Cardiac muscle cell (in vitro differentiated cells and primary cell): ENCODE data around the gene MAJIN. TPM values are rescaled to one million over a fixed set of nuclear protein-coding genes. Genes with fewer than 3 reads are reported as not detected.

Source experiments
- DNase-seq, 2 donors: peaks; one replicate each; pipeline versions ENCODE4 v3.0.0 to v3.0.0-alpha.2; 2010 to 2017; ENCODE audit warnings: low read depth in 1 of 2, low spot score in 1 of 2
- H3K27ac ChIP-seq: fragments of 200-600 bp; sonication (generic); 2 replicates; pipeline ENCODE4 v1.5.1; 2016
- H3K27me3 ChIP-seq: fragments of 200-600 bp; sonication (generic); 2 replicates; pipeline ENCODE4 v1.6.0; 2016; ENCODE audit warnings: control low read depth
- H3K36me3 ChIP-seq: fragments of 200-600 bp; sonication (generic); 2 replicates; pipeline ENCODE4 v1.5.1; 2016; ENCODE audit warnings: control low read depth
- H3K4me1 ChIP-seq: fragments of 200-600 bp; sonication (generic); 2 replicates; pipeline ENCODE4 v1.8.1; 2017; ENCODE audit warnings: low read depth, mild to moderate bottlenecking, mixed run types
- H3K4me3 ChIP-seq: fragments of 200-600 bp; sonication (generic); 2 replicates; pipeline ENCODE4 v1.5.1; 2016; ENCODE audit warnings: mild to moderate bottlenecking
- H3K9me3 ChIP-seq: fragments of 200-600 bp; sonication (generic); 2 replicates; pipeline ENCODE4 v1.5.1; 2017; ENCODE audit warnings: low read depth, mild to moderate bottlenecking, control low read depth
- polyA plus RNA-seq: library from polyadenylated mRNA; unstranded; fragments of >200 nt; fragmentation: Nextera tagmentation; extraction: Ambion mirVana; gene quantifications from 2 replicates; pipeline ENCODE4 v1.2.1, GENCODE V29; 2016
- total RNA-seq: library from RNA; depleted of rRNA; stranded (reverse); fragments of >200 nt; gene quantifications from 2 replicates; pipeline ENCODE4 v1.2.3, GENCODE V29; 2016
- TF ChIP-seq, protein P1 (sequence below): IDR thresholded peaks from 2 replicates; pipeline ENCODE4 v1.5.1; 2012; ENCODE audit warnings: low read depth, mild to moderate bottlenecking, low read length

The MAJIN gene
- total and polyA plus RNA-seq, 2 experiments from 2014 or later: 0.06 TPM; not detected in 1

GRCh38 chr11:64910451-64911093 lies 61.3 kb downstream of the MAJIN start:
- Histone ChIP-seq H3K27me3 (no peaks in the 10 kb centered on the region), H3K36me3 (peaks cover 44% of the 10 kb centered on the region), H3K4me3 (no peak overlapping the region), H3K27ac (no peak overlapping the region), H3K4me1 (peaks cover 6% of the 10 kb centered on the region), H3K9me3 (no peaks in the 10 kb centered on the region)
- TF ChIP-seq, protein P1, sequence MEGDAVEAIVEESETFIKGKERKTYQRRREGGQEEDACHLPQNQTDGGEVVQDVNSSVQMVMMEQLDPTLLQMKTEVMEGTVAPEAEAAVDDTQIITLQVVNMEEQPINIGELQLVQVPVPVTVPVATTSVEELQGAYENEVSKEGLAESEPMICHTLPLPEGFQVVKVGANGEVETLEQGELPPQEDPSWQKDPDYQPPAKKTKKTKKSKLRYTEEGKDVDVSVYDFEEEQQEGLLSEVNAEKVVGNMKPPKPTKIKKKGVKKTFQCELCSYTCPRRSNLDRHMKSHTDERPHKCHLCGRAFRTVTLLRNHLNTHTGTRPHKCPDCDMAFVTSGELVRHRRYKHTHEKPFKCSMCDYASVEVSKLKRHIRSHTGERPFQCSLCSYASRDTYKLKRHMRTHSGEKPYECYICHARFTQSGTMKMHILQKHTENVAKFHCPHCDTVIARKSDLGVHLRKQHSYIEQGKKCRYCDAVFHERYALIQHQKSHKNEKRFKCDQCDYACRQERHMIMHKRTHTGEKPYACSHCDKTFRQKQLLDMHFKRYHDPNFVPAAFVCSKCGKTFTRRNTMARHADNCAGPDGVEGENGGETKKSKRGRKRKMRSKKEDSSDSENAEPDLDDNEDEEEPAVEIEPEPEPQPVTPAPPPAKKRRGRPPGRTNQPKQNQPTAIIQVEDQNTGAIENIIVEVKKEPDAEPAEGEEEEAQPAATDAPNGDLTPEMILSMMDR: no peak
- DNase-seq: no peak

DNA sequence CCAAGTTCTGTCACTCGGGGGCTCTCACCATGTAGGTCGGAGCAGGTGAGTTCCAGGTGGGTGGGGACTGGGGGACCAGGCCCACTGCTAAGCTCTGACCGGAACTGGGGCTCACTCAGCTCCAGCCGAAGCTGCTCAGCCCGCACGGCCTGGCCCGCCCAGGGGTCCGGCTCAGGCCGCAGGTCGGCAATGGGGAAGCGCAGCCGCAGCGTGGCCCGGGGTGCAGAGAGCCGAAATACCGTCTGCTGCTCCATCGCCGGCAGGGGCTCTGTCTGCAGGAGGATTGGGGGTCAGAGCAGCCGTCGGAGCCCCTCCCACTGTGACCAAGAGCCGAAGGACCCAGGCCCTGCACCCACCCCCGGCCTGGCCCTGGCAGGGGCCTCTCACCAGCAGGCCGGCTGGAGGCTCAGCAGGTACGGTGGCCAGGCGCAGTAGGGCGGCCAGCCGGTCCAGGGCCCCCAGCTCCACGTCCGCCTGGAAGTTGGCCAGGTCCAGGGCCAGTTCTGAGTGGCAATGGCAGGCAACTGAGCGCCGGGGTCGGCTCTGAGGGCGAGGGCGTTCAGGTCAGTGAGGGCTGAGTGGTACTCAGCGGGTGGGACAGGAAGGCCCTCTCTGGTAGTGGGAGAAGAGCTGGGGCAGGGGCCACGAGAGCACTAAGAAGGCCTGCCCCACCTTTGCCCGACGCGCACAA lies 62.1 kb downstream of the MAJIN start:
- TF ChIP-seq, protein P1: no peak
- Histone ChIP-seq H3K27me3 (no peaks in the 10 kb centered on the region), H3K36me3 (peaks cover 49% of the 10 kb centered on the region)

DNA sequence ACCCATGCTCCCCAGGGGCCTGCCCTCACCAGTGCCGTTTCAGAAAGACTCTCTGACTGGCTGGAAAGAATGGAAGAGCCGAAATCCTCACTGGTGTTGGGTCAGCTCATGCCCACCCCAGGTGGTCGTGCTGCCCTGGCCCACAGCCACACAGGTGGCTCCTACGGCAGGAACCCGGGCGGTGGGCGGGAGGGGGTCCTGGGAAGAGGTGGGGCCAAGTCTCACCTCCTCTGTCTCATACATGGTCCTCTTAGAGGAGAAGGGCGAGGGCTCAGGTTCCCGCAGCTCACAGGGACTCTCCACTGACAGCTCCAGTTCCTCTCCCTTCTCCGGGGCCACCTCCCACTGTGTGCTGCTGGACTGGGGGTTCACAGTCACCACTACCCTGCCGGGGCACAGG lies 63.1 kb downstream of the MAJIN start:
- Histone ChIP-seq H3K4me1 (no peaks in the 10 kb centered on the region), H3K27ac (no peak overlapping the region), H3K27me3 (no peaks in the 10 kb centered on the region), H3K9me3 (no peaks in the 10 kb centered on the region), H3K4me3 (no peak overlapping the region), H3K36me3 (peaks cover 49% of the 10 kb centered on the region)
- TF ChIP-seq, protein P1: no peak
- no peak for DNase-seq

More for the DNA sequence above, 62.1 kb downstream of the MAJIN start:
- Histone ChIP-seq H3K4me1 (no peaks in the 10 kb centered on the region), H3K9me3 (no peaks in the 10 kb centered on the region), H3K4me3 (no peak overlapping the region), H3K27ac (no peak overlapping the region)
- DNase-seq: no peak

DNA sequence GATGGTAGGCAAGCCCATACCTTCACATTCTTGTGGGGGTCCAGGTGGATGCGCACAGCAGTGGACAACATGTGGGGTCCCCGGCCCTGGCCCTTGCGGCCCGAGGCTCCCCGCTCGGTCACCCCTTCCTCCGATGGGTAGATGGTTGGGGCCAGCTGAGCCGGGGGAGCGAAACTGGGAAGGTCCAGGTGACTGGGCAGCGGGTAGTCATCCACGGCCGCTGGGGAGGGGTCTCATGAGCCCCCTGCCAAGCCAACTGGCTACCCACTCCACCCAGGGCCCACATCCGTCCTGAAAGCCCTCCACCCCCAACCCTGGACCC lies 65.6 kb downstream of the MAJIN start:
- Histone ChIP-seq H3K4me1 (no peaks in the 10 kb centered on the region), H3K4me3 (no peak overlapping the region), H3K27ac (no peak overlapping the region), H3K36me3 (peaks cover 54% of the 10 kb centered on the region), H3K27me3 (no peaks in the 10 kb centered on the region), H3K9me3 (no peaks in the 10 kb centered on the region)
- DNase-seq: no peak
- TF ChIP-seq, protein P1: no peak

DNA sequence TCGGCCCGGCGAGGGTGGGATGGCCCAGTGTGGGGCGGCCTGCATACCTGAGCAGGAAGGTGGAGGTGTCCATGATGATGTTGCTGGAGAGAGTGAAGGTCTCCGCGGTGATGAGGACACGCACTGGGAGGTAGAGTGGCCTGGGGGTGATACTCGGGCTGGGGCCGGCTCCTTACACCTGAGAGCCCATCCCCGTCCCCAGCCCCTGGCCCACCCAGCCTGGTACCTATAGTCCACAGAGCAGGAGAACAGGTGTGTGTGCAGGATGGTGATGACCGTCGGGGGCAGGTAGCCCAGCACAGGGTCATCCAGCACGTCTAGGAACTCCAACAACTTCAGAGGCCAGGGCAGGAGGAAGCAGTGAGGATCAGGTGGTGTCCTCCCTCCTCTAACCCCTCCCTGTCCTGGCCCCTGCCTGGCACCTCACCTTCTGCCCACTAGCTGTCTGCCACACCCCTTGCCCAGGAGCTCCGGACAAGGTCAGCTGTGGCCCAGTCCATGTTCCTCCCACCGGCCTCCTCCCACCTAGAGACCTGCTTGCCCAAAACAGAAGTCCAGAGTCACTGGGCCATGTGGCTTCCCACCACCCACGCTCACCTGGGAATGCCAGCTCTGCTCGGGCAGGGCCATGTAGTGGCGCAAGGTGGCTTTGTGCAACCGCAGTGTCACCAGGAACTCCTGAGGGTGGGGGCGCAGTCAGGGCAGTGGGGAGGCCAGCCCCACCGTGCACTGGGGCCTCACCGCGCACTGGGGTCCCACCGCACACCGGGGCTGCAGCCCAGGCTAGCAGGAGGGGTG lies 66.2 kb downstream of the MAJIN start:
- Histone ChIP-seq H3K9me3 (no peaks in the 10 kb centered on the region), H3K4me1 (no peaks in the 10 kb centered on the region), H3K27me3 (no peaks in the 10 kb centered on the region), H3K36me3 (peaks cover 55% of the 10 kb centered on the region), H3K27ac (no peak overlapping the region), H3K4me3 (no peak overlapping the region)
- TF ChIP-seq, protein P1: no peak
- no peak for DNase-seq
